Measurements from ENCODE around the gene GRIN2A. TPM values are rescaled to one million over a fixed set of nuclear protein-coding genes. Genes with fewer than 3 reads are reported as not detected.

GRIN2A gene
- total RNA-seq, 3 donors from 2014 or later: 0.29 to 0.33 TPM; not detected in 1

DNA sequence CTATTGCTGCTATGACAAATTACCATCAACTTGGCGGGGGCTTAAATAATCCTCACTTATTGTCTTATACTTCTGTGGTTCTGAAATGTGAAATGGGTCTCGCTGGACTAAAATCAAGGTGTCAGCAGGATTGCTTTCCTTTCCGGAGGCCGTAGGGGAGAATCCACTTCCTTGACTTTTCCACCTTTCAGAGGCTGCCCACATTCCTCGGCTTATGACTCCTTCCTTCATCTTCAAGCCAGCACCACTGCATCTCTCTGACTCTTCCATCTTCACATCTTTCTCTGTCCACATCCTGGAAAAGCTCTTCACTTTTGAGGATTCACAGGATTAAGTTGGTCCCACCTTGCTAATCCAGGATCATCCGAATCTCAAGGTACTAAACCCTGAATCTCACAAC lies 217.8 kb downstream of the GRIN2A start:
- H3K27me3 ChIP-seq: no peaks in the 10 kb centered on the region

DNA sequence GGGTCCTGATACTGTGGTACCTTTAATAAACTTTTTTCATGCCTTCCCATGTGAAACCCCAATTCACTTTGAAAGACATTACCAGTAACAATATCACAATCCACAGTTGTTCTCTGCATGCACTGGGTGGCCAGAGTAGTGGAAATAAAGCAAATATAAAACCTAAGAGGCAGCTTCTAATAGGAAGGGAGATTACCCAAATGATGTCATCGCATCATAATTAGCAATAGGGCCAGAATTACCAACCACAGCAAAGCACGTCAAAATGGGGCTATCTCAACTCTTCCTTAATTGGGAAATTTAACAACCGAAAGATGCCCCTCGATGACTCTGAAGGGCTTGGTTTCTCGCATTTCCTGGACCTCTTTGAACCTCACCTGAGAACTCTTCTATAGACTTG lies 224.8 kb downstream of the GRIN2A start:
- intact Hi-C loops (cut with DNase I; ENCODE audit: low total_unique reads): no loop called here
- TF ChIP-seq, protein P1, sequence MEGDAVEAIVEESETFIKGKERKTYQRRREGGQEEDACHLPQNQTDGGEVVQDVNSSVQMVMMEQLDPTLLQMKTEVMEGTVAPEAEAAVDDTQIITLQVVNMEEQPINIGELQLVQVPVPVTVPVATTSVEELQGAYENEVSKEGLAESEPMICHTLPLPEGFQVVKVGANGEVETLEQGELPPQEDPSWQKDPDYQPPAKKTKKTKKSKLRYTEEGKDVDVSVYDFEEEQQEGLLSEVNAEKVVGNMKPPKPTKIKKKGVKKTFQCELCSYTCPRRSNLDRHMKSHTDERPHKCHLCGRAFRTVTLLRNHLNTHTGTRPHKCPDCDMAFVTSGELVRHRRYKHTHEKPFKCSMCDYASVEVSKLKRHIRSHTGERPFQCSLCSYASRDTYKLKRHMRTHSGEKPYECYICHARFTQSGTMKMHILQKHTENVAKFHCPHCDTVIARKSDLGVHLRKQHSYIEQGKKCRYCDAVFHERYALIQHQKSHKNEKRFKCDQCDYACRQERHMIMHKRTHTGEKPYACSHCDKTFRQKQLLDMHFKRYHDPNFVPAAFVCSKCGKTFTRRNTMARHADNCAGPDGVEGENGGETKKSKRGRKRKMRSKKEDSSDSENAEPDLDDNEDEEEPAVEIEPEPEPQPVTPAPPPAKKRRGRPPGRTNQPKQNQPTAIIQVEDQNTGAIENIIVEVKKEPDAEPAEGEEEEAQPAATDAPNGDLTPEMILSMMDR (IDR thresholded peaks at IDR 0.05): no peak
- no peak for TF ChIP-seq POLR2AphosphoS5 (IDR thresholded peaks at IDR 0.05)
- TF ChIP-seq POLR2A (IDR thresholded peaks at IDR 0.05): no peak
- no peak overlapping the region for H3K27ac ChIP-seq
- no peaks in the 10 kb centered on the region for H3K9me3 ChIP-seq
- DNase-seq (ENCODE audit: low spot score in 2 of 2): no peak
- no peaks in the 10 kb centered on the region for H3K36me3 ChIP-seq
- H3K4me3 ChIP-seq: no peak overlapping the region
- no peaks in the 10 kb centered on the region for H3K4me1 ChIP-seq
- peaks cover 0 to 3% of the 10 kb centered on the region in 2 donors for H3K27me3 ChIP-seq

More for the DNA sequence above, 217.8 kb downstream of the GRIN2A start:
- no peak overlapping the region for H3K27ac ChIP-seq
- H3K4me3 ChIP-seq: no peak overlapping the region
- TF ChIP-seq, protein P1 (IDR thresholded peaks at IDR 0.05): no peak
- no peak for TF ChIP-seq POLR2A (IDR thresholded peaks at IDR 0.05)
- TF ChIP-seq POLR2AphosphoS5 (IDR thresholded peaks at IDR 0.05): no peak
- no peaks in the 10 kb centered on the region for H3K9me3 ChIP-seq
- no peaks in the 10 kb centered on the region for H3K4me1 ChIP-seq
- no peaks in the 10 kb centered on the region for H3K36me3 ChIP-seq
- DNase-seq (ENCODE audit: low spot score in 2 of 2): no peak
- intact Hi-C loops (cut with DNase I; ENCODE audit: low total_unique reads): loop anchor here (10.0 kb wide), 1 partner anchor 1820 kb away; no protein-coding TSS in a partner anchor

DNA sequence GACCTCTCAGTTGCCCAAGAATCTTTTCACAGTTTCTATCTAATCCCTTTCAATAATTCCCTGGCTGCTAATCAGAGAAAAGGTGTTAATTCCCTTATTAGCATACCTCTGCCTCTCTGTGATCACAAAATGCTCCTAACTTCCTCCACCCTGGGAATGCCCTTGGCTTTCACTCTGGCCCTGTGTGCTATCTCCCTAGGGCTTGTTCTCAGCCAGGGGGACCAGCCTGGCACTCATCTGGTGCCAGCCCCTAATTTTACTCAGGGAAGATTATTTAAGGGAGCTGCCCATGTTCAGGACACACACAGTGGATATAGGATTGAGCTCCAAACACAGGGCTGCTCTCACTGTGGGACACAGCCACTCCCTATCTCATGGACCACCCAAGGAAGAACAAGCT lies 225.2 kb downstream of the GRIN2A start:
- Histone ChIP-seq H3K27me3 (peaks cover 0 to 7% of the 10 kb centered on the region in 2 donors), H3K27ac (no peak overlapping the region), H3K4me1 (no peaks in the 10 kb centered on the region), H3K36me3 (no peaks in the 10 kb centered on the region), H3K4me3 (no peak overlapping the region), H3K9me3 (no peaks in the 10 kb centered on the region)
- intact Hi-C loops (cut with DNase I; ENCODE audit: low total_unique reads): no loop called here
- no peak for DNase-seq (ENCODE audit: low spot score in 2 of 2)
- TF ChIP-seq, protein P1 (IDR thresholded peaks at IDR 0.05): no peak
- TF ChIP-seq POLR2A (IDR thresholded peaks at IDR 0.05) (no peak), POLR2AphosphoS5 (IDR thresholded peaks at IDR 0.05) (no peak)

DNA sequence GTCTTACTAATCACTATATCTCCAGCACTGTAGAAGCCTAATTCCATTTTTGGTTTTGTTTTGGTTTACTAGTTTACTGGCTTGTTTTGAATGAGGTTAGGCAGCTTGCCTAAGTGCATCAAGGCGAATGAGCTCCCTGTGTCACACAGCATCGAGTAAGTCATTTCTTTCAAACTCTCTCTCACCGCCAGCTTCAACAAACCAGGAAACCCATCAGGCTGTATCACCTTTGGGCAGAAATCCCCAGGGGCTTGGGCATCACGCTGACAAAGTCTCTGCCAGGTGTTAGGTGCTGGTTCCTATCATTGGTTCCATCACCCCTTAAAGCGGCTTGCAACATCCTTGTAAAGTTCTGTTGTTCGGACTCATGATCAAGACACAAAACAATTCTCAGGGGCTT lies 226.6 kb downstream of the GRIN2A start:
- H3K36me3 ChIP-seq: no peaks in the 10 kb centered on the region
- no peaks in the 10 kb centered on the region for H3K9me3 ChIP-seq
- DNase-seq (ENCODE audit: low spot score in 2 of 2): no peak
- TF ChIP-seq, protein P1 (IDR thresholded peaks at IDR 0.05): no peak
- TF ChIP-seq POLR2AphosphoS5 (IDR thresholded peaks at IDR 0.05) (no peak), POLR2A (IDR thresholded peaks at IDR 0.05) (no peak)
- no peaks in the 10 kb centered on the region for H3K4me1 ChIP-seq
- H3K27ac ChIP-seq: no peak overlapping the region
- peaks cover 0 to 9% of the 10 kb centered on the region in 2 donors for H3K27me3 ChIP-seq
- H3K4me3 ChIP-seq: no peak overlapping the region
- intact Hi-C loops (cut with DNase I; ENCODE audit: low total_unique reads): no loop called here

DNA sequence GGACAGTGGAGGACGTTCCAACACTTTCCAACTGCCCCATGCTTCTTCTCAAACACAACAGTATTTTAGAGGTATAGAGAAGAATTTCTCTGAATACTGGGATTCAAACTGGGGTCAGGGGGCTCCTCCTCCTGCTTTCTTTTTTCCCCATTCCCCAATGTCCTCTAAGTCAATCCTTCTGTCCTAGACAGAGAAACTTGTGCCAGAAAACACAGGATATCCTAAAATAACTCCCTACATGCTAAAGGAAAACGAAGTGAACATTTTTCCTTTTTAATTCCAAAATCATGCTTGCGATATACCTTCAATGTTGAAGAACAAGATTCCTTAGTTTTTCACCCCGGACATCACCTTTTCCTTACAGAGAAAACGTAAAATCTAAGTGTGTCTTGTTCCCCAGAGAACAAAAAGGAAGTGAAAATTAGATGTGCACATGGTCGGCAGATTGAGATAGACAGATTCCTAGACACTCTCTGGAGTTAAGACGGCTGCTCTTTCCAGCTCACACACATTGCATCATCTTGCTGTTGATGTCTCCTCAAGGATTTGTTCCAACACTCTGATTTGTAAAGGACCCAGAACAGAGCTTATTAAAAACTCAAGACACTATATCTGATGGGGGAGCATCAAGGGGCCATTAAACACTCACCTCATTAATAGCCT lies 228.2 kb downstream of the GRIN2A start:
- no peaks in the 10 kb centered on the region for H3K36me3 ChIP-seq
- peaks cover 0 to 9% of the 10 kb centered on the region in 2 donors for H3K27me3 ChIP-seq
- intact Hi-C loops (cut with DNase I; ENCODE audit: low total_unique reads): no loop called here
- TF ChIP-seq POLR2AphosphoS5 (IDR thresholded peaks at IDR 0.05): no peak
- no peak for TF ChIP-seq POLR2A (IDR thresholded peaks at IDR 0.05)
- TF ChIP-seq, protein P1 (IDR thresholded peaks at IDR 0.05): no peak
- H3K27ac ChIP-seq: no peak overlapping the region
- H3K9me3 ChIP-seq: no peaks in the 10 kb centered on the region
- no peak for DNase-seq (ENCODE audit: low spot score in 2 of 2)
- no peak overlapping the region for H3K4me3 ChIP-seq
- H3K4me1 ChIP-seq: no peaks in the 10 kb centered on the region
